H1 (cell line): ENCODE data around the gene MBNL1.

ENCODE experiments used
- ATF3 ChIP-seq: IDR thresholded peaks from 2 replicates; pipeline ENCODE4 v1.6.1; 2011; ENCODE audit warnings: low read depth, mild to moderate bottlenecking, low read length; ENCODE audit not compliant: insufficient read depth
- BACH1 ChIP-seq: IDR thresholded peaks from 2 replicates; pipeline ENCODE4 v1.6.1; 2012; ENCODE audit warnings: low read length, improper control_type of control experiment
- CEBPB ChIP-seq: IDR thresholded peaks from 2 replicates; pipeline ENCODE4 v1.6.1; 2012; ENCODE audit warnings: low read depth, low read length
- CHD2 ChIP-seq: IDR thresholded peaks from 2 replicates; pipeline ENCODE4 v1.6.1; 2012; ENCODE audit warnings: low read length, improper control_type of control experiment
- CTCF ChIP-seq, 3 experiments: IDR thresholded peaks; 1 replicate in 2 of 3; 2 replicates in 1 of 3; pipeline versions ENCODE4 v1.5.1 to v1.6.1; 2011; ENCODE audit warnings: low read length in 3 of 3, mild to moderate bottlenecking in 3 of 3, inconsistent platforms in 2 of 3, low read depth in 1 of 3, moderate library complexity in 1 of 3; ENCODE audit not compliant: insufficient read depth in 1 of 3; ENCODE audit errors: control extremely low read depth in 1 of 3
- EZH2 ChIP-seq: fragments of 200-600 bp; sonication (generic); IDR thresholded peaks from 2 replicates; pipeline ENCODE4 v1.7.1; 2012; ENCODE audit warnings: low read depth, mild to moderate bottlenecking, moderate library complexity, low read length, inconsistent platforms; ENCODE audit not compliant: severe bottlenecking
- PHF8 ChIP-seq: fragments of 200-600 bp; sonication (generic); conservative IDR thresholded peaks from 2 replicates; pipeline ENCODE4 v1.7.1; 2012; ENCODE audit warnings: low read depth, mild to moderate bottlenecking, inconsistent platforms, low read length, moderate library complexity
- POLR2A ChIP-seq, 2 experiments: IDR thresholded peaks; 1 replicate in 1 of 2; 2 replicates in 1 of 2; pipeline ENCODE4 v1.6.1; 2011; ENCODE audit warnings: low read depth in 2 of 2, low read length in 2 of 2, mild to moderate bottlenecking in 2 of 2; ENCODE audit errors: control extremely low read depth in 1 of 2
- RXRA ChIP-seq: IDR thresholded peaks from 2 replicates; pipeline ENCODE4 v1.6.1; 2011; ENCODE audit warnings: low read depth, mild to moderate bottlenecking, low read length, moderate library complexity; ENCODE audit not compliant: insufficient read depth
- SP1 ChIP-seq: IDR thresholded peaks from 2 replicates; pipeline ENCODE4 v1.6.1; 2011; ENCODE audit warnings: low read depth, low read length

- TF ChIP-seq CTCF (IDR thresholded peaks at IDR 0.05; ENCODE audit: control extremely low read depth in 1 of 3, insufficient read depth in 1 of 3, low read depth in 1 of 3, low read length in 3 of 3) (no peak), PHF8 (no peak), BACH1 (no peak), SP1 (no peak), EZH2 (no peak), CEBPB (no peak), POLR2A (IDR thresholded peaks at IDR 0.05; ENCODE audit: control extremely low read depth in 1 of 2, low read depth in 2 of 2, low read length in 2 of 2) (no peak), ATF3 (no peak), CHD2 (no peak), RXRA (no peak)
Observed at GRCh38 chr3:152392272-152392880, 123.6 kb downstream of the MBNL1 start.
